GM12801 (cell line): Measurements from ENCODE around the gene STARD3.

Source experiments
- CTCF ChIP-seq: IDR thresholded peaks from one replicate; pipeline ENCODE4 v1.5.1; 2011; ENCODE audit warnings: control low read depth; ENCODE audit not compliant: insufficient read length; ENCODE audit errors: extremely low read depth

Gene STARD3

GRCh38 chr17:39688475-39688835, 51.5 kb downstream of the STARD3 start:
- no peak for TF ChIP-seq CTCF

GRCh38 chr17:39688945-39689344, 52.0 kb downstream of the STARD3 start:
- no peak for TF ChIP-seq CTCF

GRCh38 chr17:39694593-39694992, 57.6 kb downstream of the STARD3 start:
- TF ChIP-seq CTCF: no peak

- TF ChIP-seq CTCF: no peak
Observed at GRCh38 chr17:39695089-39695474, 58.1 kb downstream of the STARD3 start.

- no peak for TF ChIP-seq CTCF
Observed at GRCh38 chr17:39696731-39697130, 59.8 kb downstream of the STARD3 start.

GRCh38 chr17:39697961-39698360, 61.0 kb downstream of the STARD3 start:
- no peak for TF ChIP-seq CTCF

- no peak for TF ChIP-seq CTCF
Observed at GRCh38 chr17:39699818-39700147, 62.8 kb downstream of the STARD3 start, which contains the start of gene ERBB2. Gene ERBB2 (plus strand): TSS chr17:39700064. CDS start chr17:39700239, 175 bp downstream.
